HepG2 (cell line): Measurements from ENCODE around the gene DNPH1. TPM values are rescaled to one million over a fixed set of nuclear protein-coding genes. Genes with fewer than 3 reads are reported as not detected.

Source experiments
- ATAC-seq: fragments of 200-7000 bp; cut with Tn5 transposase; 3 replicates; pipeline ENCODE4 v1.9.1; 2020; ENCODE audit warnings: mild to moderate bottlenecking, moderate library complexity
- BruUV-seq: library from RNA; stranded (reverse); fragments of 400-500 nt; replicated peaks from 2 replicates; lab custom pipeline; 2021; lab: Mats Ljungman, UMichigan
- CTCF ChIA-PET: fragments of 300-600 bp; formaldehyde crosslinking; extraction: SDS; loops from one replicate; lab custom pipeline; 2021; ENCODE audit warnings: low total read pairs, inconsistent platforms, low intra/inter-chr PET ratio; lab: Yijun Ruan, JAX
- POLR2A ChIA-PET: fragments of 350-600 bp; sonication (Branson Sonifier 250); formaldehyde crosslinking; loops from one replicate; lab custom pipeline; 2020; ENCODE audit warnings: antibody characterized with exemption, inconsistent platforms; lab: Yijun Ruan, JAX
- DNase-seq: peaks from one replicate; pipeline ENCODE4 v3.0.0-alpha.2; 2015; ENCODE audit warnings: low spot score
- FAIRE-seq: peaks from 3 replicates; lab custom pipeline; 2011; peaks lifted over from hg19 to GRCh38; lab: Jason Lieb, UNC
- H2AFZ ChIP-seq: one replicate; pipeline ENCODE4 v1.6.1; 2011; ENCODE audit warnings: low read length, inconsistent platforms
- H3K27ac ChIP-seq: fragments of 300-600 bp; 3 replicates; pipeline ENCODE4 v1.8.0; 2011; ENCODE audit warnings: mixed run types, mild to moderate bottlenecking, mixed read lengths, low read length, inconsistent platforms; ENCODE audit not compliant: insufficient read depth; ENCODE audit errors: extremely low read length
- H3K27me3 ChIP-seq, 2 experiments: fragments of 200-600 bp in 1 of 2; 2 replicates in 1 of 2; 3 replicates in 1 of 2; pipeline versions ENCODE4 v1.6.0 to v1.8.0; 2011; ENCODE audit warnings: low read length in 2 of 2, mild to moderate bottlenecking in 2 of 2, moderate library complexity in 2 of 2, inconsistent platforms in 1 of 2; ENCODE audit not compliant: insufficient read depth in 2 of 2, control insufficient read depth in 1 of 2
- H3K36me3 ChIP-seq, 2 experiments: fragments of 200-600 bp in 1 of 2; replicated peaks in 1 of 2; 2 replicates in 1 of 2; 3 replicates in 1 of 2; pipeline versions ENCODE4 v1.5.1 to v1.8.0; 2011; ENCODE audit warnings: low read length in 2 of 2, inconsistent platforms in 1 of 2; ENCODE audit not compliant: insufficient read depth in 2 of 2, control insufficient read depth in 1 of 2
- H3K4me1 ChIP-seq: 2 replicates; pipeline ENCODE4 v1.5.1; 2012; ENCODE audit warnings: low read length, inconsistent platforms; ENCODE audit not compliant: insufficient read depth
- H3K4me2 ChIP-seq: 2 replicates; pipeline ENCODE4 v1.6.0; 2011; ENCODE audit warnings: low read depth, low read length, inconsistent platforms
- H3K4me3 ChIP-seq, 3 experiments: fragments of 200-600 bp in 1 of 3; sonication (generic), shearing (Covaris generic) in 1 of 3; replicated peaks in 1 of 3; 2 replicates each; pipeline ENCODE4 v1.5.1; 2011 to 2016; ENCODE audit warnings: low read length in 3 of 3, inconsistent platforms in 2 of 3, low read depth in 2 of 3, mild to moderate bottlenecking in 2 of 3, control low read depth in 1 of 3, mixed read lengths in 1 of 3; ENCODE audit not compliant: insufficient read depth in 1 of 3
- H3K79me2 ChIP-seq: one replicate; pipeline ENCODE4 v1.6.1; 2011; ENCODE audit warnings: low read length, inconsistent platforms; ENCODE audit not compliant: insufficient read depth
- H3K9ac ChIP-seq: 2 replicates; pipeline ENCODE4 v1.6.0; 2011; ENCODE audit warnings: mild to moderate bottlenecking, low read depth, low read length, inconsistent platforms; ENCODE audit not compliant: insufficient read depth
- H3K9me3 ChIP-seq: 2 replicates; pipeline ENCODE4 v1.5.1; 2012; ENCODE audit warnings: mild to moderate bottlenecking, low read length
- H4K20me1 ChIP-seq: 2 replicates; pipeline ENCODE4 v1.6.0; 2011; ENCODE audit warnings: inconsistent platforms, mild to moderate bottlenecking, low read length, moderate library complexity; ENCODE audit not compliant: insufficient read depth
- ARHGAP35 ChIP-seq: sonication (generic); formaldehyde crosslinking; IDR thresholded peaks from 2 replicates; pipeline ENCODE4 v1.9.0; 2022; ENCODE audit warnings: mild to moderate bottlenecking, inconsistent platforms, moderate library complexity, missing genetic modification reagents, borderline replicate concordance
- MXD1 ChIP-seq: sonication (generic); formaldehyde crosslinking; IDR thresholded peaks from 2 replicates; pipeline ENCODE4 v1.4.0; 2020; ENCODE audit warnings: mild to moderate bottlenecking, missing genetic modification reagents
- PHB2 ChIP-seq: fragments of 450-650 bp; IDR thresholded peaks from 2 replicates; pipeline ENCODE4 v1.6.1; 2018; ENCODE audit not compliant: partially characterized antibody
- PRDM15 ChIP-seq: sonication (generic); formaldehyde crosslinking; IDR thresholded peaks from 2 replicates; pipeline ENCODE4 v1.4.0; 2020; ENCODE audit warnings: missing genetic modification reagents
- PRDM4 ChIP-seq: sonication (generic); formaldehyde crosslinking; IDR thresholded peaks from 2 replicates; pipeline ENCODE4 v1.9.0; 2021; ENCODE audit warnings: missing genetic modification reagents, borderline replicate concordance
- SETDB1 ChIP-seq: sonication (generic); formaldehyde crosslinking; IDR thresholded peaks from 2 replicates; pipeline ENCODE4 v1.5.1; 2020; ENCODE audit warnings: missing genetic modification reagents, mild to moderate bottlenecking, borderline replicate concordance
- SMAD3 ChIP-seq: sonication (generic); formaldehyde crosslinking; IDR thresholded peaks from 2 replicates; pipeline ENCODE4 v1.4.0; 2020; ENCODE audit warnings: missing genetic modification reagents
- TBP ChIP-seq: sonication (generic); formaldehyde crosslinking; IDR thresholded peaks from 2 replicates; pipeline ENCODE4 v1.5.0; 2020; ENCODE audit warnings: missing genetic modification reagents
- ZBTB7A ChIP-seq: sonication (generic); formaldehyde crosslinking; IDR thresholded peaks from 2 replicates; pipeline ENCODE4 v1.8.0; 2022; ENCODE audit warnings: mild to moderate bottlenecking, missing genetic modification reagents
- ZMYM4 ChIP-seq: sonication (generic); formaldehyde crosslinking; IDR thresholded peaks from 2 replicates; pipeline ENCODE4 v1.8.1; 2023; ENCODE audit warnings: mild to moderate bottlenecking, missing genetic modification reagents
- ZNF224 ChIP-seq: sonication (generic); formaldehyde crosslinking; IDR thresholded peaks from 2 replicates; pipeline ENCODE4 v1.5.0; 2020; ENCODE audit warnings: mild to moderate bottlenecking, missing genetic modification reagents
- ZNF251 ChIP-seq: sonication (generic); formaldehyde crosslinking; IDR thresholded peaks from 2 replicates; pipeline ENCODE4 v1.9.0; 2021; ENCODE audit warnings: mild to moderate bottlenecking, missing genetic modification reagents
- ZNF275 ChIP-seq: sonication (generic); formaldehyde crosslinking; IDR thresholded peaks from 2 replicates; pipeline ENCODE4 v1.8.0; 2022; ENCODE audit warnings: missing genetic modification reagents, mild to moderate bottlenecking, inconsistent platforms, borderline replicate concordance
- ZNF382 ChIP-seq: sonication (generic); formaldehyde crosslinking; IDR thresholded peaks from 2 replicates; pipeline ENCODE4 v1.5.0; 2020; ENCODE audit warnings: missing genetic modification reagents, mild to moderate bottlenecking, borderline replicate concordance
- ZNF740 ChIP-seq: sonication (generic); formaldehyde crosslinking; IDR thresholded peaks from 2 replicates; pipeline ENCODE4 v1.4.0; 2020; ENCODE audit warnings: missing genetic modification reagents
- ZNF776 ChIP-seq: sonication (generic); formaldehyde crosslinking; IDR thresholded peaks from 2 replicates; pipeline ENCODE4 v1.4.0; 2020; ENCODE audit warnings: mild to moderate bottlenecking, missing genetic modification reagents
- WGBS: methylation state at CpG from one replicate; pipeline ENCODE4 v1.1.6; 2017; ENCODE audit warnings: low lambda C conversion rate; 5-methylcytosine and 5-hydroxymethylcytosine counted together
- in situ Hi-C: cut with HindIII; loops from 2 replicates; pipeline ENCODE4 v1.10.0; 2017; ENCODE audit warnings: low pct_unique_long_range_greater_than_20kb; ENCODE audit not compliant: extremely low pct_ligation_motif_present
- intact Hi-C: fragments of 100-400 bp; cut with micrococcal nuclease; formaldehyde crosslinking; loops from one replicate; pipeline ENCODE4 v1.10.0; 2022; ENCODE audit not compliant: unreplicated experiment
- polyA plus RNA-seq, 8 experiments: library from polyadenylated mRNA; depleted of rRNA in 3 of 8; stranded (reverse) in 7 of 8; unstranded in 1 of 8; fragments of >200 nt; fragmentation: Illumina TruSeq in 4 of 8; extraction: Trizol in 4 of 8; gene quantifications; 2 replicates each; pipeline versions ENCODE4 v1.2.1 to v1.2.3, GENCODE V29; 2011 to 2016; ENCODE audit warnings: low read depth in 4 of 8, missing spikeins in 1 of 8, mixed read lengths in 1 of 8; ENCODE audit not compliant: insufficient read depth in 1 of 8
- total RNA-seq, 5 experiments: library from RNA; depleted of rRNA; stranded (reverse); fragments of >200 nt; fragmentation: Illumina TruSeq; extraction: Trizol; gene quantifications; 2 replicates each; pipeline ENCODE4 v1.2.3, GENCODE V29; 2016; ENCODE audit warnings: low read depth in 1 of 5

DNPH1 gene
- total and polyA plus RNA-seq, 2 of the 13 experiments (the other 11 are each of a cell fraction or from before 2014, with no cell fraction given) = 56.5 to 75.1 TPM

GRCh38 chr6:43192911-43193310 lies 36.4 kb downstream of the DNPH1 start:
- Histone ChIP-seq H3K4me2 (no peak overlapping the region), H3K9ac (no peak overlapping the region), H3K4me1 (peaks cover 21% of the 10 kb centered on the region), H3K27me3 (no peaks in the 10 kb centered on the region), H3K4me3 (no peak overlapping the region), H3K36me3 (peaks cover 3 to 8% of the 10 kb centered on the region in 2 experiments; a peak in 3 of 5 replicates), H2AFZ (no peak overlapping the region), H3K79me2 (no peaks in the 10 kb centered on the region), H3K27ac (no peak overlapping the region), H3K9me3 (no peaks in the 10 kb centered on the region), H4K20me1 (no peaks in the 10 kb centered on the region)
- DNase-seq (no peak), FAIRE-seq (no peak), ATAC-seq (no peak)
- CTCF ChIA-PET = no interaction called here
- POLR2A ChIA-PET = no interaction called here
- 97% methylated on average over 9 of the region's 9 CpGs for WGBS
- intact Hi-C loops (loop anchor here (5.0 kb wide), 1 partner anchor 689 kb away; no protein-coding TSS in a partner anchor), in situ Hi-C loops (no loop called here)
- no TSS peak for BruUV-seq
- no peak for TF ChIP-seq SETDB1
- no peak for TF ChIP-seq ZNF251 (CRISPR knock-in tag)
- TF ChIP-seq ZMYM4 (CRISPR knock-in tag) = no peak
- no peak for TF ChIP-seq PRDM15 (CRISPR knock-in tag)
- TF ChIP-seq PHB2 = no peak
- no peak for TF ChIP-seq ZNF382 (CRISPR knock-in tag)
- no peak for TF ChIP-seq ZNF740 (CRISPR knock-in tag)
- TF ChIP-seq ZBTB7A (CRISPR knock-in tag) = no peak
- TF ChIP-seq ZNF776 = no peak
- TF ChIP-seq PRDM4 (CRISPR knock-in tag) = no peak
- TF ChIP-seq ARHGAP35 (CRISPR knock-in tag) = no peak
- no peak for TF ChIP-seq MXD1 (CRISPR knock-in tag)
- TF ChIP-seq TBP = no peak
- no peak for TF ChIP-seq SMAD3 (CRISPR knock-in tag)
- TF ChIP-seq ZNF224 (CRISPR knock-in tag) = no peak
- TF ChIP-seq ZNF275 = no peak
